GM18508 (cell line): ENCODE data around the gene NKAIN1.
"Not testable (repeated sequence)": the region's sequence is repeated elsewhere in the genome, so short reads cannot be mapped to it uniquely, and the experiment has no call there.

Experiments used
- ATAC-seq: cut with Tn5 transposase; IDR thresholded peaks from one replicate; pipeline ENCODE4 v1.9.1; 2021; ENCODE audit warnings: moderate number of reproducible peaks; ENCODE audit not compliant: insufficient read depth, unreplicated experiment

The NKAIN1 gene

DNA sequence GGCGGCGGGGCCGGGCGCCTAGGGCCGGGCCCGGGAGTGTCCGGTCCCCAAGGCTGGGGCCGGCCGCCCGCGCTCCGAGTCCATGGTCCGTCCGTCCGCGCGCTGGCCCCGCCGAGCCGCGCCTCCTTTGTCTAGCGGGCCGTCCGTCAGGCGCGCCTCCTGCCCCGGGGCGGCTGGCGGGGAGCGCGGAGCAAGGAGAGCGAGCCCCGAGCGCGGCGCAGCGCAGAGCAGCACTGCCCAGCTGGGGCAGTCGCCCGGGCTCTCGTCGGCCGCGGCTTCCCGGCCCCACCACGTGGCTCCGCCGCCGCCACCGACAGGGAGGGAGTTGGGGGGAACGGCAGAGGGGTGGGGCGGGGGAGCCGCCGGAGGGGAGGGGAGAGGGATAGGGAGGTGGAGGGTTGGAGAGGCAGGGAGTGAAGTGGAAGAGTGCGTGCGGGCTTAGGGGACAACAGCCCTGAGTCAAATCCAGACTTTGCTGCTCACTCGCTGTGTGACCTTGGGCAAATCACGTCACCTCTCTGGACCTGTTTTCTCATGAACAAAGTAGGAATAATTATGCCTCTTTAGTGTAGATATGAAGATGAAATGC lies at the start of gene NKAIN1:
NKAIN1 (minus strand) TSS at position 235 of the 589 bp plus-strand sequence. CDS start 340 bp downstream, outside the sequence.
- ATAC-seq, result no peak

DNA sequence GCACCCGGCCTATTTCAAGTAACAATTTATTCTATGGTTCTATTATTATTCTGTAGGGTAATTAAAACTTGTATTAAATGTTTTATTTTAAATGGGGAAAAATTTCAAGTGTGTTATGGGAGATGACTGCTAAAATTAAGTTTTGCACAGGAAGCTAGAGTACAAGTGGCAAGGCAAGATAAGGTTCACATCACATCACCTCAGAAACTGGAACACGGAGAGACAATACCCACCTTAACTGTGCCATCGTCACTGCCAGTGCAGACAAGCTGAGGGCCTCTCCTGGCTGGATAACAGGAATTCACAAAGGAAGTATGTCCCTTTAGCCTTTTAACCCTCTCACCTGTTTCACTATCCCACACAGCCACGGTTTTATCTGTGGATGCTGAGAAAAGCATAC lies 49.3 kb upstream of the NKAIN1 start:
- no peak for ATAC-seq

GRCh38 chr1:31287791-31288190 lies 48.1 kb upstream of the NKAIN1 start:
- ATAC-seq, result not testable (repeated sequence)

DNA sequence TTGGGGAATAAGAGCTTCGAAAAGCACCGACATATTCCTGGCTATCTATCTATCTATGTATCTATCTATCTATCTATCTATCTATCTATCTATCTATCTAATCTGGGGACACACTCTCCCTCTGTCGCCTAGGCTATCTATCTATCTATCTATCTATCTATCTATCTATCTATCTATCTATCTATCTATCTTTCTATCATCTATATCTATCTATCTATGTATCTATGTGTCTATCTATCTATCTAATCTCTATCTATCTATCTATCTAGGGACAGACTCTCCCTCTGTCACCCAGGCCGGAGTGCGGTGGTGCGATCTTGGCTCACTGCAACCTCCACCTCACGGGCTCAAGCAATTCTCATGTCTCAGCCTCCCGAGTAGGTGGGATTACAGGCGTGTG lies 42.7 kb upstream of the NKAIN1 start:
- ATAC-seq, result not testable (repeated sequence)

DNA sequence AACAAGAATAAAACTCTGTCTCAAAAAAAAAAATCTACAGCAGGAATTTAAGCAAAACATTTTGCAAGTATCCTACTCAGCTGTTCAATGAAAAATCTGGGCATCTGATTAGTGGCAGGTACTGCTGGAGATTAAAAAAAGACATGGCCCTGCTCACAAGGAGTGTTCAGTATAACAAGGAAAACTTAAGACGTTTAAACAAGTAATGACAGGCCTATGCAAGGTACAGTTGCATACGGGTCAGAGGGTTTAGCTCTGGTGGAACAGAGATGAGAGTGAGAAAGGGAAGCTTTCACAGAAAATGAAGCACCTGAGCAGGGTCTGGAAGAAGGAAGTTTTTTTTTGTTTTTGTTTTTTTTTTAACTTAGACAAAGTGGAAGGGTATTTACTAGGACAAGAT lies 33.9 kb upstream of the NKAIN1 start:
- ATAC-seq, result no peak

DNA sequence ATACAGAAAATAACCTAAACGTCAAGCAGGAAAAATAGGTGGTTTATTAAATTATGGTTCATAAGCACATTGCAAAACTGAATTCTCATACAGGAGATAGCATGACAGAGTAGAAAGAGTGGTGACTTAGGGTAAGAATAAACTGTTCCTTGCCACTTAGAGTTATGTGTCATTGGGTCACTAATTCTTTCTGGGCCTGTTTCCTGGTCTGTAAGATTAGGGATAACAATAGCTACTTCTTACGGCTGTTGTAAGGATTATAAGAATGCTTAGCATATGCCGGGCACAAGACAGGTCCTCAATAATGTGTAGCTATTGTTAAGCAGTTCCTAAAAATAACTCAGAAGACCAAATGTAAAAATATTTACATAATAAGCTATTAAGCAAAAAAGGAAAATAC lies 32.7 kb upstream of the NKAIN1 start:
- ATAC-seq, result no peak

- no peak for ATAC-seq
These were observed 26.9 kb upstream of the NKAIN1 start for GRCh38 chr1:31266547-31266946.

GRCh38 chr1:31264790-31265386 lies 25.2 kb upstream of the NKAIN1 start:
- ATAC-seq, result no peak

- ATAC-seq, result no peak
These were observed 23.7 kb upstream of the NKAIN1 start for GRCh38 chr1:31263408-31263807.

GRCh38 chr1:31262393-31262792 lies 22.7 kb upstream of the NKAIN1 start:
- not testable (repeated sequence) for ATAC-seq

DNA sequence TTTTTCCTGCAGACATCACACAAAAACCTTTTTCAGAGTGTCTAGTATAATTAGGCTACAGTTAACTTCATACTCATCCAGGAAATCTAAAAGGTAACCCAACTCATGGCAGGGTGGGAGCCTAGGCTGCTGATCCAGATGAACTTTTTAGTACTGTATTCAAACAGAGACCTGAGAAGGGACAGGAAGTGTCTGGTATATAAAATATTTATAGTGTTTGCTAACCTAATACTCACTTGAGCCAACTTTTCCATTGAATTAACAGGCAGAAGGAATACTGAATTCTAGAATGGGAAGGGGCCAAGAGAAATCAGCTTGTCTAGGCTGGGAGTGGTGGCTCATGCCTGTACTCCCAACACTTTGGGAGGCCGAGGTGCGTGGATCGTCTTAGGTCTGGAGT lies 22.2 kb upstream of the NKAIN1 start:
- no peak for ATAC-seq

DNA sequence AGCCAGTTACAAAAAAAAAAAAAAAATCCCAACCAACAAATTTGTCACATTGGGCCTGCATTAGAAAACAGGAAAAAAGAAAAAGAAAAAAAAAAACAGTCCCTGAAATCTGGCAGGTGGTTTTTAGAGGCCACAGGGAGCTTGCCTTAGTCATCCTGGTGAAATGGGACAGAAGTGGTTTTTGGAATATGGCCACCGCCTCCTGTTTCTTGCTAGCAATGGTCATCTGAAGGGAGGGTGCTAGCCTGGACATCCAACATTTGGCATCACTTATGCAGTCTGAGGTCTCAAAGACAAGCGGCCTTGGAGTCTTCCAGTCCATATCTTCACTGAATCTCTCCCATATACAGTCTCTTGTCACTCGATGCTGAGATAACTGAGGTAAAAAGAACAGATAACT lies 20.1 kb upstream of the NKAIN1 start:
- ATAC-seq, result no peak

DNA sequence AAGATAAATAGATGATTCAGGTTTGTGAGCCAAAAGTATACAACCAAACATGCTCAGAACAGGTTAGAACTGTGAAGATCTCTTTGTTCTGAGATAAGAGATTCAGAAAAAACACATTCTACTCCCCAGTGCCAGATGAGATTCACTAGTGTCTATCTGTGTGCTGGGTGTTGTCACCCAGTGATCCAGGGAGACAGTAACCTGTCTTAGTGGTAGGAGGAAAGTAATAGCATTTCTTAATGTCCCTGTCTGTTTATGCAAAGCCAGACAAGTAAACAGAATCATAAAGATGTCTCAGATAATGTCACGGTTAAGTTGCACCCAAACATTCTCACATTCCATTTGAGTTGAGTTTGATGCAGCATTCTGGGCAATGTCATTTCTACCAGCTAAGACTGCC lies 18.9 kb upstream of the NKAIN1 start:
- ATAC-seq, result no peak

DNA sequence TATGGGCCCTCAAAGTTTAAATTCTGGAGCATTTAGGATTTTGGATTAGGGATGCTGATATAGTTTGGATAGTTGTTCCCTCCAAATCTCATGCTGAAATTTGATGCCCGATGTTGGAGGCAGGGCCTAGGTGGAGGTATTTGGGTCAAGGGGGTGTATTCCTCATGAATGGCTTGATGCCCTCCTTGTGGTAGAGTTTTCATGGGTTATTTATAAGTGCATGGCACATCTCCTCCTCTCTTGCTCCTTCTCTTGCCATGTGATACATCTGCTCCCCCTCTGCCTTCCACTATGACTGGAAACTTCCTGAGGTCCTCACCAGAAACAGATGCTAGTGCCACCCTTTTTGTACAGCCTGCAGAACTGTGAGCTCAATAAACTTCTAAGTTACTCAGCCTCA lies 17.5 kb upstream of the NKAIN1 start:
- ATAC-seq, result no peak

DNA sequence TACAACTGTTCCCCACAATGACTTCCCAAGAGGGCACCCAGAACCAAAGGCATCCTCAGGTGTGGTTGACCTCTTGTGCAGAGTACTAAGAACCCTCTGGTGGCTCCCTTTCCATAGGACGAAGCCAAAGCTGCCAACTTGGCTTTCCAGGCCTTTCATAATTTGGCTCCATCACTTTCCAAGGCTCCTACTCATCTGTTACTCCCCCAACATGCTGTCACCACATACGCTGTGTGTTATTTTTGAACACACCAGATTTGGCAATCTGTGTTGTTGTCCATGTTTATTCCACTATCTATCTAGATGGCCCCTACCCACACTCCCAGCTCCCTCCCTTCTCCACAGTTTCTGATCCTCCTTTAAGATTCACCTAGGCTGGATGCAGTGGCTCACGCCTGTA lies 10.2 kb upstream of the NKAIN1 start:
- ATAC-seq, result no peak

DNA sequence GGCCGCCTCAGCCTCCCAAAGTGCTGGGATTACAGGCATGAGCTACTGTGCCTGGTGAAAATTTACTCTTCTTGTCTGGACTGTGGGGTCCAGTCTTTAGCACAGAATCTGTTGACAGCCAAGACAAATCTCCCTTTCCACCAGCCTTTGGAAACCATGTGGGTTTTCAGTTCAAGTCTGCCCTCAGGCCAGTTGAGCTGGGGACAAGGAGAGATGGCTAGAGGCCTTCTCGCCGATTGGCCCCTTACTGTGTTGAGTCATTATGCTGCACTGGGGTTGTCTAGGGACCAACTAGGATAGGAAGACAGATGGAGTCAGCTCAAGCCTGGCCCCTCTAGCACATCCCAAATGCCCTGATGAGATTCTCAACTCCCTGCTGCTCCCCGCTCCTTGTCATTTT lies 8.6 kb upstream of the NKAIN1 start:
- no peak for ATAC-seq

- no peak for ATAC-seq
These were observed 4.6 kb upstream of the NKAIN1 start for GRCh38 chr1:31244326-31244725.

- ATAC-seq, result no peak
These were observed 4.0 kb upstream of the NKAIN1 start for GRCh38 chr1:31243501-31244286.

DNA sequence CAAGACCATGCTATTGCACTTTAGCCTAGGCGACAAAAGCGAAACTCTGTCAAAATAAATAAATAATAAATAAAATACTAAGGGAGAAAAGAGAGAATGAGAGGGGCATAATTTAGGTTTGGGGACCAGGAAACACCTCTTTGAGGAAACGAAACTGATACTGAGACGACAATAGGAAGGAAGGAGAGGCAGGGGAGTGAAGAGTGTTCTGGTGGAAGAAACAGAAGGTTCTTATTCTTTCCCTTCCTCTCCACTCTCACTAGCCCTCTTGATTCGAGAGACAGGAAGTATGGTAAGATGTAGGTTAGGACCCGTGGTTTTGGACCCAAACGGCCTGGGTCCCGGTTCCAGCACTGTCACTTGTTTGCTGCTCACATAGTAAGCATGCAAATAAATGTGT lies 1.6 kb upstream of the NKAIN1 start:
- ATAC-seq, result no peak

DNA sequence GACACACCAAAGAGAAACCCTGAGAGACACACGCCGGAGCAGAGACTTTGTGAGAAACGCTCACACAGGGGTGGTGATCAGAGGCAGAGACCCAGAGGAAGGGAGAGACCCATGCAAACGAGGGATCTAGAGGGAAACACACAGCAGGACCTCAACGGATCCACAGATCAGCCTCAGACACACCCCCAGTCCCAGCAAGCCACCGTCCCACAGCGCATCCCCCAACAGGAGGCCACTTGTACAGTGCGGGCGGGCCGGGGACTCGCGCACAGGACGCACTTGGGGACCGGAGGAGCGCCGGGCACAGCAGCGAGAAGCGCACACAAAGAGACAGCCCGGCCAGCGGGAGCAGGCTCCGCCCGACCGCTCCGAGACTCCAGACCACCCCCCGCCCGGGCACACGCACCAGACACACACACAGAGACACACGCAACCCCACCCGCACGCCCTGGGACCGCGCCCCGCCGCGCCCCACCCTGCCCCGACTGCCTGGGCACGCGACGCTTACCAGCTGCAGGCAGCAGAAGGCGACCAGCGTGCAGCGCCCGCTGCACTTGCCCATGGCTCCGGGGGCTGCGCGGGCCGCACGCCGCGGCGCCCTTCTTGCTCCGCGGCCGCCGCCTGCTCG lies 587 bp downstream of the NKAIN1 start:
- ATAC-seq, result no peak

GRCh38 chr1:31238612-31238985 lies 1.1 kb downstream of the NKAIN1 start:
- ATAC-seq, result no peak
